HepG2 (cell line): ENCODE results near the gene DDX19B. TPM values are rescaled to one million over a fixed set of nuclear protein-coding genes. Genes with fewer than 3 reads are reported as not detected.

Experiments
- ADNP ChIP-seq: sonication (generic); formaldehyde crosslinking; IDR thresholded peaks from 2 replicates; pipeline ENCODE4 v1.4.0; 2020; ENCODE audit warnings: missing genetic modification reagents
- DPF2 ChIP-seq: sonication (generic); formaldehyde crosslinking; IDR thresholded peaks from 2 replicates; pipeline ENCODE4 v1.4.0; 2020; ENCODE audit warnings: mild to moderate bottlenecking, low read depth, missing genetic modification reagents, borderline replicate concordance
- GTF3A ChIP-seq: sonication (generic); formaldehyde crosslinking; conservative IDR thresholded peaks from 2 replicates; pipeline ENCODE4 v1.4.0; 2020; ENCODE audit warnings: mild to moderate bottlenecking, missing genetic modification reagents
- IKZF4 ChIP-seq: sonication (generic); formaldehyde crosslinking; IDR thresholded peaks from 2 replicates; pipeline ENCODE4 v1.5.1; 2020; ENCODE audit warnings: borderline replicate concordance, mild to moderate bottlenecking, low read depth, missing genetic modification reagents; ENCODE audit errors: not compliant biosample characterization
- IRF9 ChIP-seq: sonication (generic); formaldehyde crosslinking; IDR thresholded peaks from 2 replicates; pipeline ENCODE4 v1.8.0; 2022; ENCODE audit warnings: missing genetic modification reagents, mild to moderate bottlenecking, borderline replicate concordance
- MAFG ChIP-seq: sonication (generic); formaldehyde crosslinking; IDR thresholded peaks from 2 replicates; pipeline ENCODE4 v1.5.1; 2020; ENCODE audit warnings: mild to moderate bottlenecking, missing genetic modification reagents
- MZF1 ChIP-seq: sonication (generic); formaldehyde crosslinking; IDR thresholded peaks from 2 replicates; pipeline ENCODE4 v1.8.1; 2023; ENCODE audit warnings: mild to moderate bottlenecking, missing genetic modification reagents, borderline replicate concordance
- NFE2 ChIP-seq: sonication (generic); formaldehyde crosslinking; IDR thresholded peaks from 2 replicates; pipeline ENCODE4 v1.4.0; 2020; ENCODE audit warnings: missing genetic modification reagents
- NFRKB ChIP-seq: fragments of 450-650 bp; IDR thresholded peaks from 2 replicates; pipeline ENCODE4 v1.6.1; 2017
- NONO ChIP-seq, 2 experiments: fragments of 450-650 bp in 1 of 2; sonication (generic) in 1 of 2; formaldehyde crosslinking in 1 of 2; IDR thresholded peaks in 1 of 2; conservative IDR thresholded peaks in 1 of 2; 2 replicates each; pipeline versions ENCODE4 v1.6.1 to v1.8.0; 2017 to 2022; ENCODE audit warnings: mild to moderate bottlenecking in 1 of 2, missing genetic modification reagents in 1 of 2, moderate library complexity in 1 of 2
- PCBP1 ChIP-seq: fragments of 200-400 bp; formaldehyde crosslinking; IDR thresholded peaks from 2 replicates; pipeline ENCODE4 v1.6.1; 2017; ENCODE audit warnings: mild to moderate bottlenecking, low read depth, low read length, borderline replicate concordance
- RAD21 ChIP-seq: fragments of 450-650 bp; formaldehyde crosslinking; IDR thresholded peaks from 2 replicates; pipeline ENCODE4 v1.5.0; 2020; ENCODE audit warnings: mild to moderate bottlenecking
- REST ChIP-seq, 2 experiments: IDR thresholded peaks; 2 replicates each; pipeline ENCODE4 v1.6.1; 2011 to 2012; ENCODE audit warnings: low read length in 2 of 2, borderline replicate concordance in 1 of 2, low read depth in 1 of 2, mild to moderate bottlenecking in 1 of 2, moderate library complexity in 1 of 2
- RXRB ChIP-seq: IDR thresholded peaks from 2 replicates; pipeline ENCODE4 v1.6.1; 2016; ENCODE audit warnings: borderline replicate concordance, missing genetic modification reagents, missing compliant biosample characterization
- TBX2 ChIP-seq: sonication (generic); formaldehyde crosslinking; IDR thresholded peaks from 2 replicates; pipeline ENCODE4 v1.5.0; 2020; ENCODE audit warnings: missing genetic modification reagents, mild to moderate bottlenecking, borderline replicate concordance
- ZIK1 ChIP-seq: sonication (generic); formaldehyde crosslinking; IDR thresholded peaks from 2 replicates; pipeline ENCODE4 v1.5.0; 2020; ENCODE audit warnings: mild to moderate bottlenecking, low read depth, missing genetic modification reagents, borderline replicate concordance
- ZNF256 ChIP-seq: sonication (generic); formaldehyde crosslinking; conservative IDR thresholded peaks from 2 replicates; pipeline ENCODE4 v1.4.0; 2020; ENCODE audit warnings: missing genetic modification reagents
- ZNF383 ChIP-seq: sonication (generic); formaldehyde crosslinking; IDR thresholded peaks from 2 replicates; pipeline ENCODE4 v1.4.0; 2020; ENCODE audit warnings: missing genetic modification reagents, mild to moderate bottlenecking, borderline replicate concordance
- ZNF572 ChIP-seq: sonication (generic); formaldehyde crosslinking; IDR thresholded peaks from 2 replicates; pipeline ENCODE4 v1.5.1; 2020; ENCODE audit warnings: mild to moderate bottlenecking, missing genetic modification reagents
- ZNF614 ChIP-seq: IDR thresholded peaks from 2 replicates; pipeline ENCODE4 v1.6.1; 2018; ENCODE audit warnings: missing biosample characterization, missing genetic modification reagents, inconsistent platforms, borderline replicate concordance
- ZNF629 ChIP-seq: sonication (generic); formaldehyde crosslinking; conservative IDR thresholded peaks from 2 replicates; pipeline ENCODE4 v1.5.0; 2020; ENCODE audit warnings: missing genetic modification reagents
- ZNF740 ChIP-seq: sonication (generic); formaldehyde crosslinking; IDR thresholded peaks from 2 replicates; pipeline ENCODE4 v1.4.0; 2020; ENCODE audit warnings: missing genetic modification reagents
- ZNF775 ChIP-seq: sonication (generic); formaldehyde crosslinking; IDR thresholded peaks from 2 replicates; pipeline ENCODE4 v1.4.0; 2020; ENCODE audit warnings: missing genetic modification reagents, mild to moderate bottlenecking, moderate library complexity, borderline replicate concordance
- polyA plus RNA-seq, 8 experiments: library from polyadenylated mRNA; depleted of rRNA in 3 of 8; stranded (reverse) in 7 of 8; unstranded in 1 of 8; fragments of >200 nt; fragmentation: Illumina TruSeq in 4 of 8; extraction: Trizol in 4 of 8; gene quantifications; 2 replicates each; pipeline versions ENCODE4 v1.2.1 to v1.2.3, GENCODE V29; 2011 to 2016; ENCODE audit warnings: low read depth in 4 of 8, missing spikeins in 1 of 8, mixed read lengths in 1 of 8; ENCODE audit not compliant: insufficient read depth in 1 of 8
- total RNA-seq, 5 experiments: library from RNA; depleted of rRNA; stranded (reverse); fragments of >200 nt; fragmentation: Illumina TruSeq; extraction: Trizol; gene quantifications; 2 replicates each; pipeline ENCODE4 v1.2.3, GENCODE V29; 2016; ENCODE audit warnings: low read depth in 1 of 5

The DDX19B gene
- total and polyA plus RNA-seq, 2 of the 13 experiments (the other 11 are each of a cell fraction or from before 2014, with no cell fraction given): 36.2 to 40.0 TPM

DNA sequence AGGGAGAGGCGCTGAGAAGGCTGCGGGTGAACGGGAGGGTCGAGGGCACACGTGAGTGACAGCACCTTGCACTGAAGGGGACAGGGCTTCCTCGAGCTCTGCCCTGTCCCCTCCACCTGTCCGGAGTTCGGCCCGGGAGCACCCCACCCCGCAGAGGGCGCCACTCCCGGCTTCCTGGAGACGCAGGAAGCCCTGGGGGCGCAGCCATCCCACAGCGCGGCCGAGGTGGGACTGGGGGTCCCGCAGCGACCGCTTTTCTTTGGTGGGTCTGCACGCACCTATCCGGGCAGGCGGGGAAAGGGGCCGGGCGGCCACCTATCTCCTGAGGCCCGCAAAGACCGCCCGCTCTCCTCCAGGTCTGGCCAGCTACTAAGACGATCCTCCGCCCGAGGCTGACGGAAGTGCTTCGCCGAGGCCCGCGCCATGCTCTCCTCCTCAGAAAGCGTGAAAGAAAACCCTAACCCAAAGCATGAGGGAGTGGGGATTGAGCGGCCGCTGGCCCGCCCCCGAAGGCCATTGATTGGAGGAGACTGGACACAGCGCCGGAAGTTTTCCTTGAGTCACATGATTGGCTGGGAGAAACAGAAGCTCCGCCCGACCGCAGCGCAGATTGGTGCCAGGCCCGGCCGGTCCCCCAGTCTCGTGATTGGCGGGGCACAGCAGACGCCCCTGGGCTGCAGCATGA, 82.1 kb downstream of the DDX19B start (continued):
- TF ChIP-seq DPF2 (no peak), NONO (IDR thresholded peaks at IDR 0.05) (no peak), NONO (CRISPR knock-in tag; conservative IDR thresholded peaks at IDR 0.05) (peak; percentile 95), RAD21 (peak; percentile 84), MZF1 (CRISPR knock-in tag) (peak; percentile 65; the same call in 1 of the 2 replicates), ZNF256 (CRISPR knock-in tag) (no peak; the same call in none of the 2 replicates), IRF9 (CRISPR knock-in tag) (peak; percentile 76; the same call in 1 of the 2 replicates), NFRKB (no peak), PCBP1 (peak; percentile 22; the same call in 1 of the 2 replicates), RXRB (CRISPR knock-in tag) (peak; percentile 78), ZNF383 (CRISPR knock-in tag) (peak; percentile 95; the same call in 1 of the 2 replicates), ZNF775 (CRISPR knock-in tag) (0 out of 2 replicates have a peak, but pooled peaks have one; percentile 86), ZNF572 (CRISPR knock-in tag) (peak; percentile 54; the same call in 1 of the 2 replicates), IKZF4 (peak; percentile 59), ZNF740 (CRISPR knock-in tag) (peak; percentile 83), ADNP (CRISPR knock-in tag) (no peak), ZNF629 (CRISPR knock-in tag) (peak; percentile 5; the same call in 1 of the 2 replicates), ZNF614 (CRISPR knock-in tag) (0 out of 2 replicates have a peak, but pooled peaks have one; percentile 38), TBX2 (CRISPR knock-in tag) (peak; percentile 93), MAFG (CRISPR knock-in tag) (no peak), ZIK1 (CRISPR knock-in tag) (peak; percentile 70), GTF3A (CRISPR knock-in tag) (peak; percentile 93), NFE2 (CRISPR knock-in tag) (0 out of 2 replicates have a peak, but pooled peaks have one; percentile 12), REST (IDR thresholded peaks at IDR 0.05; ENCODE audit: borderline replicate concordance in 1 of 2, low read depth in 1 of 2, low read length in 2 of 2) (peak in 1 of 2 experiments; percentile 71; a peak in 2 of 4 replicates)
